GM06990 (cell line): Measurements from ENCODE around the gene SOHLH2.

Experiments used
- DNase-seq: peaks from one replicate; pipeline ENCODE4 v3.0.0-alpha.2; 2011; ENCODE audit not compliant: insufficient read length; ENCODE audit errors: extremely low read depth
- H3K27me3 ChIP-seq: replicated peaks from 2 replicates; pipeline ENCODE4 v1.6.0; 2011; ENCODE audit warnings: low read length; ENCODE audit not compliant: control insufficient read depth, insufficient read depth
- H3K36me3 ChIP-seq: 2 replicates; pipeline ENCODE4 v1.5.1; 2011; ENCODE audit warnings: low read length; ENCODE audit not compliant: control insufficient read depth, insufficient read depth
- H3K4me3 ChIP-seq: replicated peaks from 2 replicates; pipeline ENCODE4 v1.5.1; 2011; ENCODE audit warnings: low read depth, mild to moderate bottlenecking, control low read depth, low read length
- CTCF ChIP-seq: IDR thresholded peaks from 2 replicates; pipeline ENCODE4 v1.5.1; 2011; ENCODE audit warnings: low read length, control low read depth, mild to moderate bottlenecking, inconsistent platforms; ENCODE audit not compliant: insufficient read depth, poor library complexity, severe bottlenecking

Gene SOHLH2

GRCh38 chr13:36210738-36211137 lies 3.6 kb downstream of the SOHLH2 start:
- Histone ChIP-seq H3K4me3 (no peak overlapping the region), H3K27me3 (no peaks in the 10 kb centered on the region), H3K36me3 (no peaks in the 10 kb centered on the region)
- no peak for TF ChIP-seq CTCF
- DNase-seq, result no peak

GRCh38 chr13:36207672-36208071 lies 6.7 kb downstream of the SOHLH2 start:
- H3K36me3 ChIP-seq, result no peaks in the 10 kb centered on the region
- H3K27me3 ChIP-seq, result no peaks in the 10 kb centered on the region
- no peak overlapping the region for H3K4me3 ChIP-seq
- no peak for DNase-seq
- TF ChIP-seq CTCF, result no peak

GRCh38 chr13:36193151-36193855 lies 21.1 kb downstream of the SOHLH2 start:
- no peak for DNase-seq
- no peaks in the 10 kb centered on the region for H3K36me3 ChIP-seq
- no peak for TF ChIP-seq CTCF
- H3K27me3 ChIP-seq, result no peaks in the 10 kb centered on the region
- H3K4me3 ChIP-seq, result no peak overlapping the region

GRCh38 chr13:36192166-36192565 lies 22.2 kb downstream of the SOHLH2 start:
- no peak for TF ChIP-seq CTCF
- DNase-seq, result no peak
- Histone ChIP-seq H3K4me3 (no peak overlapping the region), H3K36me3 (no peaks in the 10 kb centered on the region), H3K27me3 (no peaks in the 10 kb centered on the region)

- Histone ChIP-seq H3K36me3 (no peaks in the 10 kb centered on the region), H3K4me3 (no peak overlapping the region), H3K27me3 (no peaks in the 10 kb centered on the region)
- no peak for DNase-seq
- no peak for TF ChIP-seq CTCF
Measured at GRCh38 chr13:36190771-36191170, 23.6 kb downstream of the SOHLH2 start.

- DNase-seq, result no peak
- Histone ChIP-seq H3K27me3 (no peaks in the 10 kb centered on the region), H3K36me3 (no peaks in the 10 kb centered on the region), H3K4me3 (no peak overlapping the region)
- TF ChIP-seq CTCF, result no peak
Measured at GRCh38 chr13:36188441-36188840, 25.9 kb downstream of the SOHLH2 start.
